Ovary (tissue), 9 donors: ENCODE results near the gene MPRIP. TPM values are rescaled to one million over a fixed set of nuclear protein-coding genes. Genes with fewer than 3 reads are reported as not detected.
A peak's percentile ranks its signal among the peaks of the same experiment; 100 is the strongest.
"Not testable (repeated sequence)": the region's sequence is repeated elsewhere in the genome, so short reads cannot be mapped to it uniquely, and the experiment has no call there.

ENCODE experiments used
- DNase-seq, 5 donors: peaks; one replicate each; pipeline ENCODE4 v3.0.0-alpha.2; 2019 to 2020
- H3K27ac ChIP-seq, 2 donors: fragments of 200-600 bp; one replicate each; pipeline versions ENCODE4 v1.5.1 to v1.8.0; 2019 to 2022
- H3K27me3 ChIP-seq: fragments of 200-600 bp; one replicate; pipeline ENCODE4 v1.8.0; 2022
- H3K36me3 ChIP-seq: fragments of 200-600 bp; sonication (generic); one replicate; pipeline ENCODE4 v1.5.1; 2019
- H3K4me1 ChIP-seq: one replicate; pipeline ENCODE4 v1.8.1; 2013; ENCODE audit warnings: mild to moderate bottlenecking, moderate library complexity; ENCODE audit not compliant: insufficient read depth
- H3K4me3 ChIP-seq: fragments of 200-600 bp; sonication (generic); one replicate; pipeline ENCODE4 v1.5.1; 2017
- H3K9me3 ChIP-seq, 2 donors: fragments of 200-600 bp in 1 of 2; sonication (generic) in 1 of 2; one replicate each; pipeline versions ENCODE4 v1.5.1 to v1.8.1; 2013 to 2019; ENCODE audit warnings: mild to moderate bottlenecking in 1 of 2, moderate library complexity in 1 of 2
- CTCF ChIP-seq, 3 donors: fragments of 450-650 bp in 2 of 3; fragments of 200-600 bp in 1 of 3; IDR thresholded peaks; one replicate each; pipeline versions ENCODE4 v1.5.1 to v1.8.0; 2016 to 2022; ENCODE audit warnings: antibody characterized with exemption in 3 of 3, mild to moderate bottlenecking in 1 of 3
- EP300 ChIP-seq: sonication (generic); formaldehyde crosslinking; IDR thresholded peaks from one replicate; pipeline ENCODE4 v1.6.1; 2017; ENCODE audit warnings: antibody characterized with exemption
- POLR2A ChIP-seq: fragments of 450-650 bp; IDR thresholded peaks from one replicate; pipeline ENCODE4 v1.6.1; 2017; ENCODE audit warnings: antibody characterized with exemption, mild to moderate bottlenecking, moderate library complexity
- WGBS, 3 donors: extraction: QIAGEN DNeasy Blood & Tissue Kit in 1 of 3; methylation state at CpG; one replicate each; pipeline versions ENCODE4 v1.1.5 to v1.1.7; 2013 to 2017; 5-methylcytosine and 5-hydroxymethylcytosine counted together
- intact Hi-C, 4 donors: fragments of 100-400 bp; cut with DNase I; formaldehyde crosslinking; loops; one replicate each; pipeline versions ENCODE4 v1.11.0 to v1.15.1; 2022 to 2023
- polyA plus RNA-seq, 2 donors: library from polyadenylated mRNA; stranded (reverse); fragments of 200-250 nt in 1 of 2; fragments of 350-450 nt in 1 of 2; fragmentation: Illumina TruSeq in 1 of 2; extraction: RNeasy Lipid Tissue Mini Kit (QIAGEN cat#74804) in 1 of 2; gene quantifications; one replicate each; pipeline ENCODE4 v1.2.3, GENCODE V29; 2013 to 2014
- total RNA-seq, 7 donors: library from RNA; depleted of rRNA in 2 of 7; stranded (reverse); fragments of >200 nt in 2 of 7; fragmentation: NEBNext Ultra II Directional in 3 of 7; extraction: Animal tissue kit (Norgen Biotek cat#: 25700) in 3 of 7; gene quantifications; one replicate each; pipeline versions ENCODE4 v1.1.0 to v1.2.4, GENCODE V29; 2016 to 2023
- donor health status: DM: no; HTN: no; CAD: no; lungs with moderate emphysema.
- donor health status: DM: no; HTN: no; CAD: no.
- donor health status: Bipolar disorder and iron deficiency.
- donor health status: DM: yes; HTN: yes; CAD: no.
- donor health status: DM: no; HTN: no; CAD: no.
- donor health status: DM: yes; HTN: yes; CAD: no.

The MPRIP gene
- total and polyA plus RNA-seq, 9 donors = 72.3 to 256 (median 202) TPM

- Histone ChIP-seq H3K4me3 (no peak overlapping the region), H3K36me3 (no peaks in the 10 kb centered on the region), H3K27ac (no peak overlapping the region), H3K27me3 (no peaks in the 10 kb centered on the region), H3K9me3 (no peaks in the 10 kb centered on the region), H3K4me1 (peaks cover 7% of the 10 kb centered on the region)
- intact Hi-C loops = no loop called here
- 35 to 47% (median 36%) methylated on average over 7 of the region's 7 CpGs for WGBS, 3 donors
- no peak for DNase-seq
- TF ChIP-seq EP300 = no peak
- no peak for TF ChIP-seq POLR2A
- TF ChIP-seq CTCF (IDR thresholded peaks at IDR 0.05) = no peak
Measured at GRCh38 chr17:17190188-17190587, 147.9 kb downstream of the MPRIP start.

GRCh38 chr17:17191346-17191792, 149.1 kb downstream of the MPRIP start:
- peaks cover 7% of the 10 kb centered on the region for H3K4me1 ChIP-seq
- intact Hi-C loops = no loop called here
- TF ChIP-seq CTCF (IDR thresholded peaks at IDR 0.05) (no peak), POLR2A (no peak), EP300 (no peak)

GRCh38 chr17:17191961-17192381, 149.7 kb downstream of the MPRIP start:
- peaks cover 7% of the 10 kb centered on the region for H3K4me1 ChIP-seq
- intact Hi-C loops = no loop called here
- no peak overlapping the region for H3K4me3 ChIP-seq
- H3K27me3 ChIP-seq = no peaks in the 10 kb centered on the region
- H3K27ac ChIP-seq = peak overlapping the region; percentile 37 to 38
- 10 to 28% (median 12%) methylated on average over 10 of the region's 10 CpGs for WGBS, 3 donors
- no peaks in the 10 kb centered on the region for H3K9me3 ChIP-seq
- TF ChIP-seq CTCF (IDR thresholded peaks at IDR 0.05) = no peak
- no peak for TF ChIP-seq EP300
- no peak for TF ChIP-seq POLR2A
- no peaks in the 10 kb centered on the region for H3K36me3 ChIP-seq
- no peak for DNase-seq

More at GRCh38 chr17:17191346-17191792, 149.1 kb downstream of the MPRIP start:
- no peaks in the 10 kb centered on the region for H3K27me3 ChIP-seq
- no peak overlapping the region for H3K4me3 ChIP-seq
- WGBS, 3 donors = 31 to 58% (median 47%) methylated on average over 11 of the region's 11 CpGs
- DNase-seq = peak in 1 of 5 donors; percentile 34
- no peaks in the 10 kb centered on the region for H3K9me3 ChIP-seq
- peak overlapping the region in 1 of 2 donors; percentile 37 for H3K27ac ChIP-seq
- no peaks in the 10 kb centered on the region for H3K36me3 ChIP-seq

GRCh38 chr17:17195466-17195865, 153.2 kb downstream of the MPRIP start:
- intact Hi-C loops, H3K4me1 ChIP-seq: not testable (repeated sequence)
- WGBS, 3 donors = 94 to 96% (median 95%) methylated on average over 5 of the region's 5 CpGs

GRCh38 chr17:17196776-17197175, 154.5 kb downstream of the MPRIP start:
- Histone ChIP-seq H3K9me3 (no peaks in the 10 kb centered on the region), H3K36me3 (no peaks in the 10 kb centered on the region), H3K4me1 (peaks cover 10% of the 10 kb centered on the region), H3K27me3 (no peaks in the 10 kb centered on the region), H3K27ac (no peak overlapping the region), H3K4me3 (no peak overlapping the region)
- no peak for DNase-seq
- intact Hi-C loops = loop anchor here in 1 of 4 donors (1.0 kb wide), 1 partner anchor 22 kb away; no protein-coding TSS in a partner anchor
- TF ChIP-seq CTCF (IDR thresholded peaks at IDR 0.05) = no peak

More at GRCh38 chr17:17195466-17195865, 153.2 kb downstream of the MPRIP start:
- not testable (repeated sequence) for H3K9me3 ChIP-seq, DNase-seq, H3K27me3 ChIP-seq, H3K36me3 ChIP-seq, H3K4me3 ChIP-seq, H3K27ac ChIP-seq
